Liver (tissue), 9 donors: ENCODE measurements around the gene RRP15. TPM values are rescaled to one million over a fixed set of nuclear protein-coding genes. Genes with fewer than 3 reads are reported as not detected.

Source experiments
- DNase-seq: peaks from one replicate; pipeline ENCODE4 v3.0.0-alpha.2; 2017; ENCODE audit warnings: low spot score
- H3K27ac ChIP-seq, 2 donors: one replicate each; pipeline ENCODE4 v1.7.0; 2013; ENCODE audit warnings: inconsistent platforms in 2 of 2, low read length in 2 of 2, control low read depth in 1 of 2, low read depth in 1 of 2, mild to moderate bottlenecking in 1 of 2
- H3K27me3 ChIP-seq, 4 donors: one replicate each; pipeline versions ENCODE4 v1.6.1 to v1.7.0; 2013; ENCODE audit warnings: low read length in 3 of 4, inconsistent platforms in 1 of 4, mild to moderate bottlenecking in 1 of 4, moderate library complexity in 1 of 4; ENCODE audit not compliant: control insufficient read depth in 4 of 4, insufficient read depth in 4 of 4
- H3K36me3 ChIP-seq, 4 donors: one replicate each; pipeline versions ENCODE4 v1.6.1 to v1.7.0; 2013; ENCODE audit warnings: low read length in 3 of 4, mild to moderate bottlenecking in 3 of 4, low read depth in 1 of 4, moderate library complexity in 1 of 4; ENCODE audit not compliant: control insufficient read depth in 4 of 4, insufficient read depth in 3 of 4
- H3K4me1 ChIP-seq, 4 donors: one replicate each; pipeline versions ENCODE4 v1.6.1 to v1.7.0; 2013; ENCODE audit warnings: low read length in 3 of 4, mild to moderate bottlenecking in 3 of 4, moderate library complexity in 1 of 4; ENCODE audit not compliant: control insufficient read depth in 4 of 4, insufficient read depth in 4 of 4
- H3K4me3 ChIP-seq, 3 donors: one replicate each; pipeline versions ENCODE4 v1.6.1 to v1.7.0; 2013; ENCODE audit warnings: low read length in 3 of 3, control low read depth in 1 of 3, low read depth in 1 of 3, mild to moderate bottlenecking in 1 of 3
- H3K9ac ChIP-seq, 2 donors: one replicate each; pipeline ENCODE4 v1.7.0; 2013; ENCODE audit warnings: low read length in 2 of 2, mild to moderate bottlenecking in 2 of 2, moderate library complexity in 2 of 2, control low read depth in 1 of 2, low read depth in 1 of 2
- H3K9me3 ChIP-seq, 4 donors: one replicate each; pipeline versions ENCODE4 v1.6.1 to v1.7.0; 2013; ENCODE audit warnings: low read length in 3 of 4; ENCODE audit not compliant: control insufficient read depth in 4 of 4
- ATF3 ChIP-seq: IDR thresholded peaks from 2 replicates; pipeline ENCODE4 v1.6.1; 2016; ENCODE audit warnings: antibody characterized with exemption
- EGR1 ChIP-seq, 2 donors: IDR thresholded peaks; 2 replicates each; pipeline ENCODE4 v1.6.1; 2016 to 2018; ENCODE audit warnings: antibody characterized with exemption in 2 of 2, low read depth in 2 of 2
- HNF4G ChIP-seq: IDR thresholded peaks from 2 replicates; pipeline ENCODE4 v1.6.1; 2016; ENCODE audit warnings: antibody characterized with exemption
- JUND ChIP-seq, 2 donors: IDR thresholded peaks; 2 replicates each; pipeline ENCODE4 v1.6.1; 2016; ENCODE audit warnings: antibody characterized with exemption in 2 of 2
- NR2F2 ChIP-seq: IDR thresholded peaks from 2 replicates; pipeline ENCODE4 v1.6.1; 2016; ENCODE audit warnings: antibody characterized with exemption
- RAD21 ChIP-seq, 2 donors: IDR thresholded peaks; 2 replicates each; pipeline ENCODE4 v1.6.1; 2016; ENCODE audit warnings: antibody characterized with exemption in 2 of 2, mild to moderate bottlenecking in 2 of 2
- REST ChIP-seq: IDR thresholded peaks from 2 replicates; pipeline ENCODE4 v1.6.1; 2016; ENCODE audit warnings: antibody characterized with exemption, mild to moderate bottlenecking
- RXRA ChIP-seq, 2 donors: IDR thresholded peaks; 2 replicates each; pipeline ENCODE4 v1.6.1; 2017 to 2018; ENCODE audit warnings: antibody characterized with exemption in 2 of 2, mild to moderate bottlenecking in 1 of 2
- SP1 ChIP-seq: IDR thresholded peaks from 2 replicates; pipeline ENCODE4 v1.6.1; 2018; ENCODE audit warnings: antibody characterized with exemption, mild to moderate bottlenecking
- TAF1 ChIP-seq: conservative IDR thresholded peaks from 2 replicates; pipeline ENCODE4 v1.6.1; 2016; ENCODE audit warnings: antibody characterized with exemption, mild to moderate bottlenecking
- WGBS: extraction: QIAGEN DNeasy Blood & Tissue Kit; methylation state at CpG from one replicate; pipeline ENCODE4 v1.1.7; 2013; 5-methylcytosine and 5-hydroxymethylcytosine counted together
- polyA plus RNA-seq, 2 donors: library from polyadenylated mRNA; stranded (reverse) in 1 of 2; unstranded in 1 of 2; fragments of 200-250 nt in 1 of 2; fragments of >200 nt in 1 of 2; fragmentation: Nextera tagmentation in 1 of 2; extraction: Ambion mirVana in 1 of 2; gene quantifications; one replicate each; pipeline versions ENCODE4 v1.2.1 to v1.2.3, GENCODE V29; 2013 to 2015
- total RNA-seq, 2 donors: library from RNA; depleted of rRNA; stranded (reverse); fragments of >200 nt; gene quantifications; one replicate each; pipeline ENCODE4 v1.2.3, GENCODE V29; 2014
- TF ChIP-seq, protein P1 (sequence below): IDR thresholded peaks from 2 replicates; pipeline ENCODE4 v1.6.1; 2016; ENCODE audit warnings: antibody characterized with exemption
- donor health status: healthy.
- donor health status: healthy.
- donor health status: healthy.
- donor health status: healthy.
- donor health status: healthy.

Gene RRP15
- total and polyA plus RNA-seq, 4 donors, result 2.4 to 9.2 (median 5.2) TPM

DNA sequence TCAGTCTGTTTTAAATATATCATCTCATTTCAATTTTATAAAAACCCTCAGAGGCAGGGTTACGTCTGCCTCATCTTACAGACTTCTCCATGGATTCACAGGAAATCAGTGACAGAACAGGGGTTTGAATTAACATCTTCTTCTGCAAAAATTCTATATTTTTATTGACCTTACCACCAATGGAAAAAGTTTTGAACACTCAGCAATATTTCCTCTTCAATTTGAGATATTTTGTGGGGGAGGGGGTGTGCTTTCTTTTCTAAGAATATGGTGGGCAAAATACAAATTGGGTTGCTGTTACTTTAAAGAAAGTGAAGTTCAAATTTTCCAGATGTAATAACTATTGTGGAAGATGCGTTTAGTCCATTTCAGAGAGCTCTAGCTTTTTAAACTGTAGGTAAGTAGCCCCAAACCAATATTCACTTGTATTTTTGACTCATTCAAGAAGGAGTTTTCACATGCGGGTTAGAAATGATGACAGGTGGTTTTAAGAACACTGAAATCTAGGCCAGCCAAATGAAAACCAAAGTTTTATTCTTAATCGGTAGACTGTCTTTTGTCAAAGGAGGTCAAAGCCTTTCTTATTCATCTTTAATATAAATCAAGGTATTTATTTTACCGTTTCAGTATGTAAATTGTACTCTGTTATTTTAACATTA is 77.5 kb downstream of the RRP15 start:
- TF ChIP-seq JUND (IDR thresholded peaks at IDR 0.05) (no peak), RAD21 (IDR thresholded peaks at IDR 0.05) (no peak), HNF4G (no peak), SP1 (no peak)
- H3K9me3 ChIP-seq, result no peaks in the 10 kb centered on the region
- DNase-seq, result no peak
- H3K27me3 ChIP-seq, result no peaks in the 10 kb centered on the region
- 91% methylated on average over 5 of the region's 5 CpGs for WGBS
- H3K4me3 ChIP-seq, result no peak overlapping the region
- no peaks in the 10 kb centered on the region for H3K36me3 ChIP-seq
- H3K4me1 ChIP-seq, result peaks cover 0 to 2% (median under 1%) of the 10 kb centered on the region in 4 donors
- H3K27ac ChIP-seq, result no peak overlapping the region
- no peak overlapping the region for H3K9ac ChIP-seq

DNA sequence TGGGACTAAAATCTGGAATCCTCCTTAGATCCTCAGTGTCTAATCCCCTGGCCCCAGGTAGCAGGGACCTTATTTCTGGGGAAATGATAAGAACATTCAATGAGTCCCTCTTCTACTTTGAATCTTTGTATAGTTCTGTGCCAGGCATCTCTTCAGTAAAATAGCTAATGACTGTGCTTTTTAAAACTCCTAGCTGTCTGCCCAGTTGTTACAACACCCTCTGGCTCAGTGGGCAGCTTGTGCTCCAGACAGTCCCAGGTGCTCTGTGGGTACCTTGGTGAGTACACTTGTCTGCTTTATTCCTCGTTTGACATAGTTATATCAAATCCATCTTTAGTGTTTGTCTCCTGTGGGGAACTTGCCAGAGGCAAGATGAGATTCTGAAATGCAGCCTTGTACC is 78.0 kb downstream of the RRP15 start:
- no peaks in the 10 kb centered on the region for H3K9me3 ChIP-seq
- H3K4me3 ChIP-seq, result no peak overlapping the region
- no peak for DNase-seq
- no peak overlapping the region for H3K27ac ChIP-seq
- H3K4me1 ChIP-seq, result peaks cover 0 to 2% (median under 1%) of the 10 kb centered on the region in 4 donors
- no peaks in the 10 kb centered on the region for H3K36me3 ChIP-seq
- 87% methylated on average over 1 of the region's 1 CpG for WGBS
- no peak overlapping the region for H3K9ac ChIP-seq
- TF ChIP-seq SP1, result no peak
- TF ChIP-seq, protein P1, sequence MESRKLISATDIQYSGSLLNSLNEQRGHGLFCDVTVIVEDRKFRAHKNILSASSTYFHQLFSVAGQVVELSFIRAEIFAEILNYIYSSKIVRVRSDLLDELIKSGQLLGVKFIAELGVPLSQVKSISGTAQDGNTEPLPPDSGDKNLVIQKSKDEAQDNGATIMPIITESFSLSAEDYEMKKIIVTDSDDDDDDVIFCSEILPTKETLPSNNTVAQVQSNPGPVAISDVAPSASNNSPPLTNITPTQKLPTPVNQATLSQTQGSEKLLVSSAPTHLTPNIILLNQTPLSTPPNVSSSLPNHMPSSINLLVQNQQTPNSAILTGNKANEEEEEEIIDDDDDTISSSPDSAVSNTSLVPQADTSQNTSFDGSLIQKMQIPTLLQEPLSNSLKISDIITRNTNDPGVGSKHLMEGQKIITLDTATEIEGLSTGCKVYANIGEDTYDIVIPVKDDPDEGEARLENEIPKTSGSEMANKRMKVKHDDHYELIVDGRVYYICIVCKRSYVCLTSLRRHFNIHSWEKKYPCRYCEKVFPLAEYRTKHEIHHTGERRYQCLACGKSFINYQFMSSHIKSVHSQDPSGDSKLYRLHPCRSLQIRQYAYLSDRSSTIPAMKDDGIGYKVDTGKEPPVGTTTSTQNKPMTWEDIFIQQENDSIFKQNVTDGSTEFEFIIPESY, result no peak
- no peak for TF ChIP-seq EGR1 (IDR thresholded peaks at IDR 0.05; ENCODE audit: low read depth in 2 of 2)
- no peak for TF ChIP-seq NR2F2
- no peak for TF ChIP-seq HNF4G
- TF ChIP-seq REST, result no peak
- no peak for TF ChIP-seq TAF1
- TF ChIP-seq RXRA (IDR thresholded peaks at IDR 0.05), result no peak
- H3K27me3 ChIP-seq, result no peaks in the 10 kb centered on the region

GRCh38 chr1:218364028-218364710 is 79.1 kb downstream of the RRP15 start:
- no peak overlapping the region for H3K4me3 ChIP-seq
- H3K27me3 ChIP-seq, result no peaks in the 10 kb centered on the region
- DNase-seq, result no peak
- no peak overlapping the region for H3K27ac ChIP-seq
- TF ChIP-seq ATF3, result no peak
- peaks cover 0 to 2% (median under 1%) of the 10 kb centered on the region in 4 donors for H3K4me1 ChIP-seq
- no peaks in the 10 kb centered on the region for H3K9me3 ChIP-seq
- WGBS, result 65% methylated on average over 8 of the region's 8 CpGs
- H3K36me3 ChIP-seq, result no peaks in the 10 kb centered on the region
- H3K9ac ChIP-seq, result no peak overlapping the region
